ENCODE measurements around the gene TNK1. TPM values are rescaled to one million over a fixed set of nuclear protein-coding genes. Genes with fewer than 3 reads are reported as not detected.
"Not testable (repeated sequence)": the region's sequence is repeated elsewhere in the genome, so short reads cannot be mapped to it uniquely, and the experiment has no call there.

TNK1 gene
- total RNA-seq, 1 donor from 2014 or later = 1.8 TPM

GRCh38 chr17:7367083-7367482, 13.8 kb upstream of the TNK1 start:
- no peaks in the 10 kb centered on the region for H3K9me3 Mint-ChIP-seq
- Histone ChIP-seq H3K4me2 (no peak overlapping the region), H3K36me3 (no peaks in the 10 kb centered on the region), H3K4me3 (no peak overlapping the region), H2AFZ (replicated peaks) (no peak overlapping the region), H3K79me2 (ENCODE audit: low read depth) (no peaks in the 10 kb centered on the region), H4K20me1 (ENCODE audit: low read depth) (no peaks in the 10 kb centered on the region), H3K27me3 (peaks cover 7% of the 10 kb centered on the region), H3K27ac (no peak overlapping the region), H3F3A (ENCODE audit: low read depth) (no peaks in the 10 kb centered on the region), H3K9me3 (ENCODE audit: low read depth) (no peaks in the 10 kb centered on the region), H3K9ac (no peak overlapping the region), H3K4me1 (no peaks in the 10 kb centered on the region)
- H3K27me3 Mint-ChIP-seq (ENCODE audit: insufficient read depth, low read depth) = peaks cover 6% of the 10 kb centered on the region
- H3K4me3 Mint-ChIP-seq = no peak overlapping the region
- no peaks in the 10 kb centered on the region for H3K36me3 Mint-ChIP-seq
- H3K4me1 Mint-ChIP-seq = peaks cover 3% of the 10 kb centered on the region
- DNase-seq (ENCODE audit: low spot score) = no peak
- TF ChIP-seq, protein P1, sequence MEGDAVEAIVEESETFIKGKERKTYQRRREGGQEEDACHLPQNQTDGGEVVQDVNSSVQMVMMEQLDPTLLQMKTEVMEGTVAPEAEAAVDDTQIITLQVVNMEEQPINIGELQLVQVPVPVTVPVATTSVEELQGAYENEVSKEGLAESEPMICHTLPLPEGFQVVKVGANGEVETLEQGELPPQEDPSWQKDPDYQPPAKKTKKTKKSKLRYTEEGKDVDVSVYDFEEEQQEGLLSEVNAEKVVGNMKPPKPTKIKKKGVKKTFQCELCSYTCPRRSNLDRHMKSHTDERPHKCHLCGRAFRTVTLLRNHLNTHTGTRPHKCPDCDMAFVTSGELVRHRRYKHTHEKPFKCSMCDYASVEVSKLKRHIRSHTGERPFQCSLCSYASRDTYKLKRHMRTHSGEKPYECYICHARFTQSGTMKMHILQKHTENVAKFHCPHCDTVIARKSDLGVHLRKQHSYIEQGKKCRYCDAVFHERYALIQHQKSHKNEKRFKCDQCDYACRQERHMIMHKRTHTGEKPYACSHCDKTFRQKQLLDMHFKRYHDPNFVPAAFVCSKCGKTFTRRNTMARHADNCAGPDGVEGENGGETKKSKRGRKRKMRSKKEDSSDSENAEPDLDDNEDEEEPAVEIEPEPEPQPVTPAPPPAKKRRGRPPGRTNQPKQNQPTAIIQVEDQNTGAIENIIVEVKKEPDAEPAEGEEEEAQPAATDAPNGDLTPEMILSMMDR (IDR thresholded peaks at IDR 0.05) = no peak
- TF ChIP-seq EZH2phosphoT487 (IDR thresholded peaks at IDR 0.05) = no peak
- H3K27ac Mint-ChIP-seq = no peak overlapping the region

- DNase-seq (ENCODE audit: low spot score) = no peak
- H3K27ac Mint-ChIP-seq = no peak overlapping the region
- no peaks in the 10 kb centered on the region for H4K20me1 ChIP-seq (ENCODE audit: low read depth)
- H3K9ac ChIP-seq = no peak overlapping the region
- peaks cover 5% of the 10 kb centered on the region for H3K27me3 Mint-ChIP-seq (ENCODE audit: insufficient read depth, low read depth)
- TF ChIP-seq, protein P1 (IDR thresholded peaks at IDR 0.05) = no peak
- TF ChIP-seq EZH2 (IDR thresholded peaks at IDR 0.05) (no peak), EZH2phosphoT487 (IDR thresholded peaks at IDR 0.05) (no peak)
- no peaks in the 10 kb centered on the region for H3K9me3 Mint-ChIP-seq
- H3K79me2 ChIP-seq (ENCODE audit: low read depth) = no peaks in the 10 kb centered on the region
- no peaks in the 10 kb centered on the region for H3K4me1 ChIP-seq
- H3K4me2 ChIP-seq = no peak overlapping the region
- H3K4me1 Mint-ChIP-seq = peaks cover 3% of the 10 kb centered on the region
- no peak overlapping the region for H3K4me3 Mint-ChIP-seq
- no peaks in the 10 kb centered on the region for H3K9me3 ChIP-seq (ENCODE audit: low read depth)
- no peak overlapping the region for H2AFZ ChIP-seq (replicated peaks)
- H3K36me3 Mint-ChIP-seq = no peaks in the 10 kb centered on the region
- H3K36me3 ChIP-seq = no peaks in the 10 kb centered on the region
- no peaks in the 10 kb centered on the region for H3F3A ChIP-seq (ENCODE audit: low read depth)
- no peak overlapping the region for H3K27ac ChIP-seq
- H3K27me3 ChIP-seq = peaks cover 7% of the 10 kb centered on the region
- H3K4me3 ChIP-seq = no peak overlapping the region
Observed at GRCh38 chr17:7367918-7368598, 12.8 kb upstream of the TNK1 start.

DNA sequence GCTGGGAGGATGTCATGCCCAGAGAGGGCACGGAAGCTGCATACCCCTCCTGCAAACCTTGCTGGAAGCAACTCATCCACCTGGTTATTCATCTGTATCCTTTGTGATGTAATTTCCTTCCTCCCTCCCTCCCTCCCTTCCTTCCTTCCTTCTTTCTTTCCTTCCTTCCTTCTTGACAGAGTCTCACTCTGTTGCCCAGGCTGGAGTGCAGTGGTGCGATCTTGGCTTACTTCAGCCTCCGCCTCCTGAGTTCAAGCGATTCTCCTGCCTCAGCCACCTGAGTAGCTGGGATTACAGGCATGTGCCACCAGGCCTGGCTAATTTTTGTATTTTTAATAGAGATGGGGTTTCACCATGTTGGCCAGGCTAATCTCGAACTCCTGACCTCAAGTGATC, 12.3 kb upstream of the TNK1 start:
- H3K4me3 ChIP-seq; H3K9me3 Mint-ChIP-seq; DNase-seq (ENCODE audit: low spot score); H3K36me3 Mint-ChIP-seq; H3K27me3 Mint-ChIP-seq (ENCODE audit: insufficient read depth, low read depth); H3K9me3 ChIP-seq (ENCODE audit: low read depth); H3F3A ChIP-seq (ENCODE audit: low read depth); H4K20me1 ChIP-seq (ENCODE audit: low read depth); H3K4me1 ChIP-seq; H3K9ac ChIP-seq; H3K27me3 ChIP-seq; H3K27ac Mint-ChIP-seq; H3K4me3 Mint-ChIP-seq; H3K4me2 ChIP-seq; H3K27ac ChIP-seq; H2AFZ ChIP-seq (replicated peaks); H3K4me1 Mint-ChIP-seq; H3K79me2 ChIP-seq (ENCODE audit: low read depth); H3K36me3 ChIP-seq: not testable (repeated sequence)

DNA sequence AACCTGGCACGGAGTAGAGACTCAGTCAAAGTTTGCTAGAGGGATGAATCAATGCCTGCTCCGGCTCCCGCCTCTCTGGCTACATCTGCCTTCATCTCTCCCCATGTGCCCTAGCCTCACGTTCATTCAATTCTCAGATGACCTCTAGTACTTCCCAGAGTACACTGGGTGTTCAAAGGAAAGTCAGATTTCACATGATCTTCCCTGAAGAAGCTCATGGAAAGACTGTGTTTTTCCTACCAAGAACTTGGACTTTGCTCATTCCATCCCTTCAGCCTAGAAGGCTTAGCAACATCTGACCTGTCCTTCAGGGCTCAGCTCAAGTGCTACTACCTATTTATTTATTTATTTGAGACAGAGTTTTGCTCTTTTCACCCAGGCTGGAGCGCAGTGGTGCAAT, 11.1 kb upstream of the TNK1 start:
- Histone ChIP-seq H3K4me1 (no peaks in the 10 kb centered on the region), H2AFZ (replicated peaks) (no peak overlapping the region)
- no peaks in the 10 kb centered on the region for H3K36me3 Mint-ChIP-seq

More for the DNA sequence above, 11.1 kb upstream of the TNK1 start:
- Histone ChIP-seq H3K9me3 (ENCODE audit: low read depth) (no peaks in the 10 kb centered on the region), H3K4me2 (no peak overlapping the region), H3K79me2 (ENCODE audit: low read depth) (no peaks in the 10 kb centered on the region), H3K9ac (no peak overlapping the region), H3F3A (ENCODE audit: low read depth) (no peaks in the 10 kb centered on the region), H3K27me3 (peaks cover 7% of the 10 kb centered on the region), H3K36me3 (no peaks in the 10 kb centered on the region), H3K27ac (no peak overlapping the region), H3K4me3 (no peak overlapping the region), H4K20me1 (ENCODE audit: low read depth) (no peaks in the 10 kb centered on the region)
- H3K4me3 Mint-ChIP-seq = no peak overlapping the region
- H3K4me1 Mint-ChIP-seq = peaks cover 3% of the 10 kb centered on the region
- TF ChIP-seq, protein P1 (IDR thresholded peaks at IDR 0.05) = no peak
- TF ChIP-seq EZH2 (IDR thresholded peaks at IDR 0.05) = no peak
- TF ChIP-seq EZH2phosphoT487 (IDR thresholded peaks at IDR 0.05) = no peak
- no peak overlapping the region for H3K27ac Mint-ChIP-seq
- H3K9me3 Mint-ChIP-seq = no peaks in the 10 kb centered on the region
- no peak for DNase-seq (ENCODE audit: low spot score)
- peaks cover 3% of the 10 kb centered on the region for H3K27me3 Mint-ChIP-seq (ENCODE audit: insufficient read depth, low read depth)

Measured in neural progenitor cell (in vitro differentiated cells).